ENCODE results near the gene NBR1.
"Not testable (repeated sequence)": the region's sequence is repeated elsewhere in the genome, so short reads cannot be mapped to it uniquely, and the experiment has no call there.

NBR1 gene

GRCh38 chr17:43183921-43184320 is 12.9 kb downstream of the NBR1 start:
- CTCF ChIA-PET = interaction anchor here (0.6 kb wide), 1 partner anchor 123 kb away, joined by 5 read pairs; no protein-coding TSS in a partner anchor
- POLR2A ChIA-PET = no interaction called here
- no peak for DNase-seq (ENCODE audit: extremely low spot score)
- no peak for TF ChIP-seq L3MBTL2 (conservative IDR thresholded peaks at IDR 0.05)
- no peak for TF ChIP-seq LEF1 (IDR thresholded peaks at IDR 0.05; ENCODE audit: borderline replicate concordance)
- no peak for TF ChIP-seq BHLHE40 (IDR thresholded peaks at IDR 0.05; ENCODE audit: borderline replicate concordance)
- no peak for TF ChIP-seq FOXM1 (IDR thresholded peaks at IDR 0.05; ENCODE audit: borderline replicate concordance)
- no peak for TF ChIP-seq SUZ12 (IDR thresholded peaks at IDR 0.05)
- TF ChIP-seq ZNF384 (IDR thresholded peaks at IDR 0.05) = no peak
- TF ChIP-seq ARNT (IDR thresholded peaks at IDR 0.05) = no peak
- TF ChIP-seq TARDBP (IDR thresholded peaks at IDR 0.05) = no peak
- TF ChIP-seq, protein P1, sequence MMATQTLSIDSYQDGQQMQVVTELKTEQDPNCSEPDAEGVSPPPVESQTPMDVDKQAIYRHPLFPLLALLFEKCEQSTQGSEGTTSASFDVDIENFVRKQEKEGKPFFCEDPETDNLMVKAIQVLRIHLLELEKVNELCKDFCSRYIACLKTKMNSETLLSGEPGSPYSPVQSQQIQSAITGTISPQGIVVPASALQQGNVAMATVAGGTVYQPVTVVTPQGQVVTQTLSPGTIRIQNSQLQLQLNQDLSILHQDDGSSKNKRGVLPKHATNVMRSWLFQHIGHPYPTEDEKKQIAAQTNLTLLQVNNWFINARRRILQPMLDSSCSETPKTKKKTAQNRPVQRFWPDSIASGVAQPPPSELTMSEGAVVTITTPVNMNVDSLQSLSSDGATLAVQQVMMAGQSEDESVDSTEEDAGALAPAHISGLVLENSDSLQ (IDR thresholded peaks at IDR 0.05) = no peak
- no peak for TF ChIP-seq FOXA1 (IDR thresholded peaks at IDR 0.05)
- TF ChIP-seq CTBP1 (IDR thresholded peaks at IDR 0.05; ENCODE audit: borderline replicate concordance) = no peak
- no peak for TF ChIP-seq HDGF (IDR thresholded peaks at IDR 0.05; ENCODE audit: borderline replicate concordance)
- no peak for TF ChIP-seq ELF4 (IDR thresholded peaks at IDR 0.05)
- no peak for TF ChIP-seq SP1 (IDR thresholded peaks at IDR 0.05)

- POLR2A ChIA-PET; DNase-seq (ENCODE audit: extremely low spot score); CTCF ChIA-PET: not testable (repeated sequence)
These were observed 15.6 kb downstream of the NBR1 start for GRCh38 chr17:43186656-43187055.

DNA sequence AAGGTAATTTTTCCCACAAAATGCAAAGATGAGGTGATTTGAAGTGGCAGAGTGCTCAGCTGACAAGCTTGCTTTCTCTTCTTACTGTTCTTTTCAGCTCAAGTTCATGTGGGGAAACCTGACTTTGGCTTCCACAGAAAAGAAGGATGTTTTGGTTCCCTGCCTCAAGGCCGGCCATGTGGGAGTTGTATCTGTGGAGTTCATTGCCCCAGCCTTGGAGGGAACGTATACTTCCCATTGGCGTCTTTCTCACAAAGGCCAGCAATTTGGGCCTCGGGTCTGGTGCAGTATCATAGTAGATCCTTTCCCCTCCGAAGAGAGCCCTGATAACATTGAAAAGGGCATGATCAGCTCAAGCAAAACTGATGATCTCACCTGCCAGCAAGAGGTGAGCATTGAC is 22.2 kb downstream of the NBR1 start:
- DNase-seq (ENCODE audit: extremely low spot score) = no peak
- ChIA-PET CTCF (no interaction called here), POLR2A (interaction anchor here (1.4 kb wide), 1 partner anchor 123 kb away, joined by 4 read pairs; no protein-coding TSS in a partner anchor)
- no peak for TF ChIP-seq FOXK2 (IDR thresholded peaks at IDR 0.05)
- TF ChIP-seq FOXM1 (IDR thresholded peaks at IDR 0.05; ENCODE audit: borderline replicate concordance) = no peak
- TF ChIP-seq BHLHE40 (IDR thresholded peaks at IDR 0.05; ENCODE audit: borderline replicate concordance) = no peak
- TF ChIP-seq ELF4 (IDR thresholded peaks at IDR 0.05) = no peak
- no peak for TF ChIP-seq L3MBTL2 (conservative IDR thresholded peaks at IDR 0.05)
- TF ChIP-seq FOXA1 (IDR thresholded peaks at IDR 0.05) = no peak
- TF ChIP-seq SP1 (IDR thresholded peaks at IDR 0.05) = no peak
- no peak for TF ChIP-seq CTBP1 (IDR thresholded peaks at IDR 0.05; ENCODE audit: borderline replicate concordance)
- no peak for TF ChIP-seq TARDBP (IDR thresholded peaks at IDR 0.05)
- TF ChIP-seq, protein P1 (IDR thresholded peaks at IDR 0.05) = no peak
- TF ChIP-seq NFRKB (IDR thresholded peaks at IDR 0.05) = no peak
- no peak for TF ChIP-seq ZNF384 (IDR thresholded peaks at IDR 0.05)

GRCh38 chr17:43199633-43200032 is 28.6 kb downstream of the NBR1 start:
- ChIA-PET POLR2A (interaction anchor here (1.0 to 2.6 kb wide), 7 partner anchors 16 to 169 kb away, joined by 3 to 16 read pairs (median 3); no protein-coding TSS in a partner anchor), CTCF (no interaction called here)
- DNase-seq (ENCODE audit: extremely low spot score) = no peak
- TF ChIP-seq FOXA1 (IDR thresholded peaks at IDR 0.05) (no peak), CTBP1 (IDR thresholded peaks at IDR 0.05; ENCODE audit: borderline replicate concordance) (no peak), BHLHE40 (IDR thresholded peaks at IDR 0.05; ENCODE audit: borderline replicate concordance) (no peak), ZNF384 (IDR thresholded peaks at IDR 0.05) (no peak), NFRKB (IDR thresholded peaks at IDR 0.05) (no peak), SUZ12 (IDR thresholded peaks at IDR 0.05) (no peak)

GRCh38 chr17:43200127-43200526 is 29.1 kb downstream of the NBR1 start:
- ChIA-PET CTCF (no interaction called here), POLR2A (interaction anchor here (0.6 to 2.6 kb wide), 6 partner anchors 22 to 168 kb away, joined by 3 to 16 read pairs (median 3); no protein-coding TSS in a partner anchor)
- DNase-seq (ENCODE audit: extremely low spot score) = no peak

GRCh38 chr17:43203013-43203412 is 32.0 kb downstream of the NBR1 start:
- CTCF ChIA-PET = interaction anchor here (0.6 kb wide), 1 partner anchor 106 kb away, joined by 4 read pairs; no protein-coding TSS in a partner anchor
- POLR2A ChIA-PET = interaction anchor here (0.9 to 1.0 kb wide), 3 partner anchors 10 to 281 kb away, joined by 3 read pairs; partner anchors contain the start of gene DHX8
- DNase-seq (ENCODE audit: extremely low spot score) = not testable (repeated sequence)

More at GRCh38 chr17:43200127-43200526, 29.1 kb downstream of the NBR1 start:
- TF ChIP-seq HDGF (IDR thresholded peaks at IDR 0.05; ENCODE audit: borderline replicate concordance) (no peak), ELF4 (IDR thresholded peaks at IDR 0.05) (no peak), CTBP1 (IDR thresholded peaks at IDR 0.05; ENCODE audit: borderline replicate concordance) (no peak), FOXM1 (IDR thresholded peaks at IDR 0.05; ENCODE audit: borderline replicate concordance) (no peak), ZNF384 (IDR thresholded peaks at IDR 0.05) (no peak), ARNT (IDR thresholded peaks at IDR 0.05) (no peak), BHLHE40 (IDR thresholded peaks at IDR 0.05; ENCODE audit: borderline replicate concordance) (no peak), NFRKB (IDR thresholded peaks at IDR 0.05) (no peak), LEF1 (IDR thresholded peaks at IDR 0.05; ENCODE audit: borderline replicate concordance) (no peak), SP1 (IDR thresholded peaks at IDR 0.05) (no peak), TARDBP (IDR thresholded peaks at IDR 0.05) (no peak), SUZ12 (IDR thresholded peaks at IDR 0.05) (no peak), FOXA1 (IDR thresholded peaks at IDR 0.05) (no peak), L3MBTL2 (conservative IDR thresholded peaks at IDR 0.05) (no peak), FOXK2 (IDR thresholded peaks at IDR 0.05) (no peak)
- TF ChIP-seq, protein P1 (IDR thresholded peaks at IDR 0.05) = no peak

DNA sequence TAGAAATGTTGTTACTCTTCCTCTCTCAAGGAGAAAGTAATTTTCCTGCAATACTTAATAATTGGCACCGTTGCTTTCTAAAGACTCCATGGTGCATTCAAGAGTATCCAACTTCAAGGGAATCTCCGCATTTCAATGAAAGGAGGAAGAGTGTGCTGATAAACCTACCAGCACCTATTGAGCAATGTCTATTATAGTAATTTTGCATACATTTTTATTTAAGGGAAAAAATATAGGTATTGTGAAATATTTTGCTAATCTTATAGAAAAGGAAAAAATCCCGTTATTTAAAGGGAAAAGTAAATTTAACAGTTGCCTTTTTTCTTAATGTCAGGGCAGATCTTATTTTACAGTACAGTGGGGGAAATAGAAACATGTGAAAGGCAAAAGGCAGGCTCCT is 39.6 kb downstream of the NBR1 start:
- ChIA-PET POLR2A (no interaction called here), CTCF (no interaction called here)
- DNase-seq (ENCODE audit: extremely low spot score) = no peak
- TF ChIP-seq SUZ12 (IDR thresholded peaks at IDR 0.05) (no peak), ARNT (IDR thresholded peaks at IDR 0.05) (no peak), ZNF384 (IDR thresholded peaks at IDR 0.05) (no peak), L3MBTL2 (conservative IDR thresholded peaks at IDR 0.05) (no peak), FOXM1 (IDR thresholded peaks at IDR 0.05; ENCODE audit: borderline replicate concordance) (no peak), FOXK2 (IDR thresholded peaks at IDR 0.05) (no peak), HDGF (IDR thresholded peaks at IDR 0.05; ENCODE audit: borderline replicate concordance) (no peak)

Data from HEK293T (cell line).